Esophagus muscularis mucosa (tissue), 3 donors: Measurements from ENCODE around the gene GNAZ.

ENCODE experiments used
- EP300 ChIP-seq: sonication (generic); formaldehyde crosslinking; IDR thresholded peaks from one replicate; pipeline ENCODE4 v1.6.1; 2017; ENCODE audit warnings: antibody characterized with exemption
- POLR2A ChIP-seq: fragments of 450-650 bp; IDR thresholded peaks from one replicate; pipeline ENCODE4 v1.6.1; 2017; ENCODE audit warnings: antibody characterized with exemption, moderate library complexity, mild to moderate bottlenecking, low read depth
- POLR2AphosphoS5 ChIP-seq, 2 donors: sonication (generic); formaldehyde crosslinking; IDR thresholded peaks; one replicate each; pipeline ENCODE4 v1.6.1; 2017; ENCODE audit warnings: antibody characterized with exemption in 2 of 2

DNA sequence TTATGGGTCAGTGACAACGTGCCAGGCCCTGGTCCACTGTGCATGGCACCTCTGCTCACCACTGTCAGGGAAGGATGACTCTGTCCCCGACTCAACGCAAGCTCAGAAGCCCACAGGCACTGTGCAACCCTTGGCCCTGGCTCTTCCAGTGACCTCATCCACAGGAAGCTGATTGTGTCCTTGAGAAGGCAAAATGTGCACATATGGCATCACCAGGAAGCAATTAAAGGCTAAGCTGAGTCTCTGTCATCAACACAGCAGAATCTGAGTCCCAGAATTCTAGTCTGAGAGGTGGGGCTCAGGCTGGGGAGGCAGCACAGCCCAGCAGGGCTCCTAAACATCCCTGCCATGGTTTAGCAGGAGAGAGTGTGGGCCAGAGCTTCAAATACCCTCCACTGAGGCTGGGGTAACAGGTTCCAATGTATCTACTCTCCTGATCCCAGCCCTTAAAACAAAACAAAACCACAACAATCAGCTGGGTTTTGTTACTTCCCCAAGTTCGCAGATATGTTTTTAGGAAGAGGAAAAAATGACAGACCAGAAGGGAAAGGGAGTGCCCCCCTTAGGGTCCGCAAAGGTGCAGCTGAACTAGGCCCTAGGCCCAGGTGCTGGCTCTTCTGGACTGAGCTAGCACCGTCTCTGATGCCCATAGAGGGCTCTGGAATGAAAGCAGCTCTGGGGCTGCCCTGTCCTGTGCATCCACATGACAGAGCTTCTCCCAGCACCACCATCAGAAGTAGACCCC is 33.5 kb upstream of the GNAZ start:
- TF ChIP-seq POLR2A = no peak
- no peak for TF ChIP-seq POLR2AphosphoS5 (IDR thresholded peaks at IDR 0.05)
- no peak for TF ChIP-seq EP300
